ENCODE results near the gene PLSCR2.

Gene PLSCR2

GRCh38 chr3:146469150-146470017, at the start of gene PLSCR2:
Gene PLSCR2 (minus strand): TSS chr3:146469561. CDS start chr3:146459904, 9,657 bp downstream.
- Histone ChIP-seq H3K4me3 (ENCODE audit: low read length) (peak within 1 kb of the TSS; percentile 83), H3K9ac (ENCODE audit: low read length) (peak within 1 kb of the TSS; percentile 83), H3K4me1 (ENCODE audit: low read length) (peaks cover 64% of the 10 kb centered on the region), H4K20me1 (ENCODE audit: insufficient read depth, low read length) (no peaks in the 10 kb centered on the region), H3K27ac (ENCODE audit: low read length) (peak within 1 kb of the TSS; percentile 82), H2AFZ (ENCODE audit: low read depth, low read length) (peak within 1 kb of the TSS; percentile 81), H3K36me3 (replicated peaks; ENCODE audit: low read depth, low read length) (no peaks in the 10 kb centered on the region), H3K9me3 (ENCODE audit: insufficient read depth, low read length) (no peaks in the 10 kb centered on the region), H3K79me2 (ENCODE audit: low read length) (no peaks in the 10 kb centered on the region), H3K4me2 (ENCODE audit: low read length) (peak within 1 kb of the TSS; percentile 84), H3K27me3 (ENCODE audit: low read depth, low read length) (no peaks in the 10 kb centered on the region)
- TF ChIP-seq CTCF (IDR thresholded peaks at IDR 0.05; ENCODE audit: low read depth, low read length), result no peak
- no peak for TF ChIP-seq EZH2phosphoT487 (IDR thresholded peaks at IDR 0.05; ENCODE audit: low read depth)

GRCh38 chr3:146517684-146518435, 48.5 kb upstream of the PLSCR2 start:
- Histone ChIP-seq H3K79me2 (ENCODE audit: low read length) (no peaks in the 10 kb centered on the region), H4K20me1 (ENCODE audit: insufficient read depth, low read length) (no peaks in the 10 kb centered on the region), H3K36me3 (replicated peaks; ENCODE audit: low read depth, low read length) (peaks cover 25% of the 10 kb centered on the region), H3K4me1 (ENCODE audit: low read length) (no peaks in the 10 kb centered on the region), H3K27me3 (ENCODE audit: low read depth, low read length) (no peaks in the 10 kb centered on the region), H3K9ac (ENCODE audit: low read length) (no peak overlapping the region), H3K4me2 (ENCODE audit: low read length) (no peak overlapping the region), H3K27ac (ENCODE audit: low read length) (no peak overlapping the region), H3K9me3 (ENCODE audit: insufficient read depth, low read length) (no peaks in the 10 kb centered on the region), H3K4me3 (ENCODE audit: low read length) (no peak overlapping the region), H2AFZ (ENCODE audit: low read depth, low read length) (no peak overlapping the region)
- TF ChIP-seq CTCF (IDR thresholded peaks at IDR 0.05; ENCODE audit: low read depth, low read length) (no peak), EZH2phosphoT487 (IDR thresholded peaks at IDR 0.05; ENCODE audit: low read depth) (no peak)

GRCh38 chr3:146513386-146514051, 44.2 kb upstream of the PLSCR2 start:
- Histone ChIP-seq H3K79me2 (ENCODE audit: low read length) (no peaks in the 10 kb centered on the region), H3K36me3 (replicated peaks; ENCODE audit: low read depth, low read length) (peaks cover 14% of the 10 kb centered on the region), H3K4me3 (ENCODE audit: low read length) (no peak overlapping the region), H2AFZ (ENCODE audit: low read depth, low read length) (no peak overlapping the region), H3K4me1 (ENCODE audit: low read length) (no peaks in the 10 kb centered on the region), H3K27me3 (ENCODE audit: low read depth, low read length) (no peaks in the 10 kb centered on the region), H3K9me3 (ENCODE audit: insufficient read depth, low read length) (no peaks in the 10 kb centered on the region), H3K9ac (ENCODE audit: low read length) (no peak overlapping the region), H3K4me2 (ENCODE audit: low read length) (no peak overlapping the region), H3K27ac (ENCODE audit: low read length) (no peak overlapping the region), H4K20me1 (ENCODE audit: insufficient read depth, low read length) (no peaks in the 10 kb centered on the region)
- no peak for TF ChIP-seq EZH2phosphoT487 (IDR thresholded peaks at IDR 0.05; ENCODE audit: low read depth)
- no peak for TF ChIP-seq CTCF (IDR thresholded peaks at IDR 0.05; ENCODE audit: low read depth, low read length)
